Measurements from ENCODE around the gene SLC35E1. TPM values are rescaled to one million over a fixed set of nuclear protein-coding genes. Genes with fewer than 3 reads are reported as not detected.

Gene SLC35E1
- total RNA-seq, 2 experiments from 2014 or later = 42.0 to 46.0 TPM

DNA sequence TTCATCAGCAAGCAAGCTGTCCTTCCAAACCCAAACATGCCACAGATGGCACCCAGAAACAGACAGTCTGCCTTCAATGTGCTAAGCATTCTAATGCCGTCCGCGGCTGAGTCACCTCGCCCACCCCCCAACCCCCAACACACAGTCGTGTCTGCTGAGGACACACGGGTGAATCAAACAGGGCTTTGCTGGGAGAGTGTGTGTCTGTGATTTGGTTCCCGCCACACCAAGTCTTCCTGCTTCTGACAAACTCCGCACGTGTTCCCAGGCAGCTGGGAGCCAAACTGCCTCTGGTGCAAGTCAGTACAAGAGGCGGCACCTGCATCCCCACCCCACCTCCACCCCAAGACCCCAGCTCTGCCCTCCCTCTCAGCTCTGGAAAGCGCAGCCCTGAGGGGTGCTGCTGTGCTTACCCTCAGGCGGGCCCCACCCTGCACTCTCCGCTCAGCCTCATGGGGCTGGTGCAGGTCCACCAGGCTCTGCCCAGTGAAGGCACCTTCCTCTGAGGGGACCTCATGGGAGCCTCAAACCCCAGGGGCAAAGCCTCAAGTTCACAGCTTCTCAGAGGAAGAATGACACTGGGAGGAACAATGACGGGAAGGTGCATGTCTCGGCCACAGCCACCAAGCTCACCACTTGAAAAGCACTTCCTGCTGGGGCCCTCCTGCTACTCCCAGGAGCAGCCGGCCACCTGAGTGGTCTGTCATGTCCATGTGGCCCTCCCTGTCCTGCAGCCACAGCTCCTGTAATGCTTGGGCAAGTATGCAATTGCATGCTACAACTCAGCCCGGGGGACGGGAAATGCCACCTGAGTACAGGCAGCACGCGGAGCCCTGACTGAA is 15.0 kb upstream of the SLC35E1 start:
- POLR2A ChIA-PET = interaction anchor here (0.8 to 4.9 kb wide), 11 partner anchors 11 to 751 kb away, joined by 3 to 47 read pairs (median 4); partner anchors contain the start of genes C19orf44, CALR3, CHERP and MED26
- DNase-seq = peak; percentile 79
- CTCF ChIA-PET = interaction anchor here (0.7 to 1.4 kb wide), 6 partner anchors 14 to 45 kb away, joined by 3 to 6 read pairs (median 3); partner anchors contain the start of genes MED26 and SLC35E1
- peak overlapping the region; percentile 96 for H3K27ac Mint-ChIP-seq
- no peaks in the 10 kb centered on the region for H3K9me3 Mint-ChIP-seq
- H3K27me3 Mint-ChIP-seq = no peaks in the 10 kb centered on the region
- peaks cover 85% of the 10 kb centered on the region for H3K4me1 Mint-ChIP-seq (ENCODE audit: low read depth)
- intact Hi-C loops (cut with micrococcal nuclease) = loop anchor here (5.0 to 10.0 kb wide), 2 partner anchors 90 to 752 kb away; partner anchors contain the start of genes C19orf44 and CALR3
- no peaks in the 10 kb centered on the region for H3K36me3 Mint-ChIP-seq
- peak overlapping the region; percentile 83 for H3K4me3 Mint-ChIP-seq

DNA sequence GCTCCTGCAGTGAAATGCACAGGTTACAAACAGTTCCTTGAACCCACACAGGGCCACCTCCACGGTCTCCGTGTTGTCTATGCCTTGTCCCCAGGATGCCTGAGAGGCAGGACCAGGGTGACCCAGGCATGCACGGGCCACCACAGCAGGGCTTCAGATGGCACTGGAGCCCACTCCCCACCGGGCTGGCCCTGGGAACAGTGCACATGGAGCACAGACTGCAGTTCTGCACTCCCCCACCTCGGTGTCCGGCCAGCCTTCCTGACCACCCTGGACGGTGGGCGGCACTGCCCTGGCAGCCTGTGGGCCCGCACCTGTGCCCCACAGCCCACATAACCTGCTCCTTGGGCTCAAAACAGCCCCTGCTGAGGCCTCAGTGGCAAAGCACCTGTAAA is 14.3 kb upstream of the SLC35E1 start:
- H3K4me1 Mint-ChIP-seq (ENCODE audit: low read depth) = peaks cover 87% of the 10 kb centered on the region
- H3K36me3 Mint-ChIP-seq = no peaks in the 10 kb centered on the region
- no peaks in the 10 kb centered on the region for H3K27me3 Mint-ChIP-seq
- no peaks in the 10 kb centered on the region for H3K9me3 Mint-ChIP-seq
- CTCF ChIA-PET = interaction anchor here (1.4 kb wide), 1 partner anchor 21 kb away, joined by 3 read pairs; no protein-coding TSS in a partner anchor
- intact Hi-C loops (cut with micrococcal nuclease) = loop anchor here (5.0 to 10.0 kb wide), 2 partner anchors 89 to 752 kb away; partner anchors contain the start of genes C19orf44 and CALR3
- H3K4me3 Mint-ChIP-seq = peak overlapping the region; percentile 83
- POLR2A ChIA-PET = interaction anchor here (0.8 to 4.9 kb wide), 8 partner anchors 11 to 85 kb away, joined by 3 to 47 read pairs (median 5); partner anchors contain the start of genes CHERP, MED26, SLC35E1 and SMIM7
- no peak for DNase-seq
- peak overlapping the region; percentile 96 for H3K27ac Mint-ChIP-seq

DNA sequence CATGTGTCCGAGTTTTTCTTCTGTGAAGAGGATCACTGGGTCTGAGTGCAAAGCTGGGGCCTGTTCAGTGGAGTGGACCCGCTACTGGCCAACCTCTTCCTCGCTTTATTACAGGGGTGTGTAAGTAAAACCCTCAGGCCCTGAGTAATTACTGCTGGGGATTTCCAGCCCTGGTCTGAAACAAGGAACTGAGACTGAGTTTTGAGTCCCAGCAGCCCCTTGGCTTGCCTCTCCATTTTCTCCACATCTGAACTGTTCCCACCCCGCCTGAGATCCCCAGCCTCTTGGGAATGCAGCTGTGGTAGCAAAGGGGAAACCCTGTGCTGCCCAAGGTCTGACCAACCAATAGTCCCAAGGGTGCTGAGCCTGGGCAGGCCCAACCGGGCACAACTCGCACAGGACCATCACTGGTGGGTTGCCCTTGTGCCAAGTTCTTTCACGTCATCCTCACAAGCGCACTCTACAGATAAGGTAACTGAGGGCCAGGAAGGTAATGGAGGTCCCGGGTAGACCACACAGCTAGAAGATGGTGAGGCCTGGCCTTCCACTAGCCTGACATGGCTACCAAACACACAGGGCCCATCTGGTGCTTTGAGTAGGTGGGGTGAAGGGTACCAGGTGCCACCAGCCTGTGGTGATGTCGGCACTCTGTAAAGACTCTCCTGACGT is 13.7 kb upstream of the SLC35E1 start:
- POLR2A ChIA-PET = interaction anchor here (0.8 to 4.9 kb wide), 5 partner anchors 13 to 85 kb away, joined by 3 to 47 read pairs (median 6); partner anchors contain the start of genes MED26 and SLC35E1
- H3K36me3 Mint-ChIP-seq = no peaks in the 10 kb centered on the region
- CTCF ChIA-PET = interaction anchor here (1.4 to 2.5 kb wide), 2 partner anchors 13 to 22 kb away, joined by 3 to 9 read pairs; no protein-coding TSS in a partner anchor
- peak overlapping the region; percentile 96 for H3K27ac Mint-ChIP-seq
- peak overlapping the region; percentile 83 for H3K4me3 Mint-ChIP-seq
- peaks cover 92% of the 10 kb centered on the region for H3K4me1 Mint-ChIP-seq (ENCODE audit: low read depth)
- DNase-seq = peak; percentile 73
- no peaks in the 10 kb centered on the region for H3K9me3 Mint-ChIP-seq
- H3K27me3 Mint-ChIP-seq = no peaks in the 10 kb centered on the region
- intact Hi-C loops (cut with micrococcal nuclease) = loop anchor here (5.0 to 10.0 kb wide), 2 partner anchors 89 to 751 kb away; partner anchors contain the start of genes C19orf44 and CALR3

DNA sequence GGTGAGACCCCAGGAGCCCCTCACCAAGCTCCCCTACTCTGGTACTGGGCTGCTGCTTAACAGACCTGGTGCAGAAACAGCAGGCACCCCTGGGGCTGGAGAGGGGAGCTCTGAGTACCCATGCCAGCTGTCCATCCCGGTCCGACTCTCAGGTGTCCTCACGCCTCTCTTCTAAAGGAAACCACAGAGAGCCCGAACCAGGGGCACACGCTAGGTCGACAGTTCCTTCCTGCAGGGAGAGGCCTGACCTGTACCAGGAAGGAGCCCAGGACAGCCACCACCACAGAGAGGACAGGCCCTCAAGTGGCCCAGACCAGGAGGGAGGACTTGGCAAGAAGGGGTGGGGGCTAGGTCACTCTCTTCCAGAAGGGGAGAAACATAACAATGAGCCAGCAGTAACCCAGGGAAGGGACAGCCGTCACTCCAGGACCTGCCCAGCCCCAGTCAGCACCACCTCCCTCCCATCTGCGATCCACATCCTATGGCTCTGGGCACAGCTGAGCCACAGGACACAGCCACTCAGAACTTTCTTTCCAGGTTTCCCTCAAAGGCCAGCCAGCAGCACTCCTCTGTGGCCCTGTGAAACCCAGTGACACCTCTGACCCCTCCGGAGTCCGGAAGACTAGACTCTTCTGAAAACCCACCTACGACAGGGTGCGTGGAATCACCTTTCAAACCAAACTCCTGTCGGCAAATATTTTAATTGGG is 13.0 kb upstream of the SLC35E1 start:
- Mint-ChIP-seq H3K9me3 (no peaks in the 10 kb centered on the region), H3K4me3 (peak overlapping the region; percentile 83), H3K36me3 (no peaks in the 10 kb centered on the region), H3K27me3 (no peaks in the 10 kb centered on the region), H3K4me1 (ENCODE audit: low read depth) (peaks cover 94% of the 10 kb centered on the region), H3K27ac (peak overlapping the region; percentile 96)
- ChIA-PET POLR2A (interaction anchor here (0.7 to 4.9 kb wide), 11 partner anchors 9 to 120 kb away, joined by 3 to 47 read pairs (median 4); partner anchors contain the start of genes C19orf44, CALR3, CHERP and MED26), CTCF (interaction anchor here (1.0 to 2.5 kb wide), 2 partner anchors 12 to 42 kb away, joined by 3 to 9 read pairs; no protein-coding TSS in a partner anchor)
- intact Hi-C loops (cut with micrococcal nuclease) = loop anchor here (5.0 to 10.0 kb wide), 2 partner anchors 88 to 750 kb away; partner anchors contain the start of genes C19orf44 and CALR3
- DNase-seq = peak; percentile 38

DNA sequence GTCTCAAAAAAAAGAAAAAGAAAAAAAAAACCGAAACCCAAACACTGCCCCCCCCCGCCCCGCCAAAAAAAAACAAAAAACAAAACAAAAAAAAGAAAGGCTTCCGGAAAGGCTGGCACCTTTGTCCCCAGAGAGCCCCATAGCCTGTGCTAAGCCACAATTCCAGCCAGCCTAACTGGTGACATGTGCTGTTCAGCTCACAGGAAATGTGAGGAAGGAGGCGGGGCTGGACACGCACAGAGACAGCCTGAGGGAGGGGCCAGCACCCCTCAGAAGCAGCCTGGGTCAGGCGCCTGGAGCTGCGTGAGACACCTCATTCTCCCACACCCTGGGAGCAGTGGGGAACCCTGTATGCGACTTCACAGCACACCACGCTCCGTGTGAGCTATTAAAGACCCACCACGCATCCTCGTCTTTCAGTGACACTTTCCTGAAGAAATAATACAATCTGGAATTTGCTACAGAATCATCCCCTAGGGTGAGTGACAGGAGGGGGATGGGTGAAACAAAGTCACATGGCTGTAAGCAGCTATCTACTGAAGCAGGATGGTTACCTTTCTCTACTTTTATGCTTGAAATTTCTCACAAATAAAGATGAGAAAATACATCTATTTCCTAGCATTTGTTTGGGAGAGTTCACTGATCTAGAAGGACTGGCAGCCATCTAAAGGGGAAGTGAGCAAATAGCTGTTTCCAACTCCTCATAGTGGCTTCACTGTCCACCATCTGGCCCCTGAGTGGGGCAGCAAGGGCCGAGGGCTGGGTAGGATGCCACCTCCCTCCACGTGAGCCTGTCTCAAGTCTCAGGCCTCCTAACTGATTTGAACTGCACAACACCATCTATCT is 12.3 kb upstream of the SLC35E1 start:
- H3K27ac Mint-ChIP-seq = peak overlapping the region; percentile 96
- intact Hi-C loops (cut with micrococcal nuclease) = loop anchor here (1.0 to 10.0 kb wide), 7 partner anchors 10 to 750 kb away; partner anchors contain the start of genes C19orf44, CALR3, CHERP and MED26
- peaks cover 92% of the 10 kb centered on the region for H3K4me1 Mint-ChIP-seq (ENCODE audit: low read depth)
- peak; percentile 95 for DNase-seq
- H3K27me3 Mint-ChIP-seq = no peaks in the 10 kb centered on the region
- H3K4me3 Mint-ChIP-seq = peak overlapping the region; percentile 83
- H3K9me3 Mint-ChIP-seq = no peaks in the 10 kb centered on the region
- CTCF ChIA-PET = interaction anchor here (1.0 to 2.5 kb wide), 2 partner anchors 11 to 41 kb away, joined by 3 to 9 read pairs; no protein-coding TSS in a partner anchor
- POLR2A ChIA-PET = interaction anchor here (0.7 to 4.9 kb wide), 12 partner anchors 9 to 120 kb away, joined by 3 to 47 read pairs (median 4); partner anchors contain the start of genes C19orf44, CALR3, CHERP and MED26
- H3K36me3 Mint-ChIP-seq = peaks cover 4% of the 10 kb centered on the region

DNA sequence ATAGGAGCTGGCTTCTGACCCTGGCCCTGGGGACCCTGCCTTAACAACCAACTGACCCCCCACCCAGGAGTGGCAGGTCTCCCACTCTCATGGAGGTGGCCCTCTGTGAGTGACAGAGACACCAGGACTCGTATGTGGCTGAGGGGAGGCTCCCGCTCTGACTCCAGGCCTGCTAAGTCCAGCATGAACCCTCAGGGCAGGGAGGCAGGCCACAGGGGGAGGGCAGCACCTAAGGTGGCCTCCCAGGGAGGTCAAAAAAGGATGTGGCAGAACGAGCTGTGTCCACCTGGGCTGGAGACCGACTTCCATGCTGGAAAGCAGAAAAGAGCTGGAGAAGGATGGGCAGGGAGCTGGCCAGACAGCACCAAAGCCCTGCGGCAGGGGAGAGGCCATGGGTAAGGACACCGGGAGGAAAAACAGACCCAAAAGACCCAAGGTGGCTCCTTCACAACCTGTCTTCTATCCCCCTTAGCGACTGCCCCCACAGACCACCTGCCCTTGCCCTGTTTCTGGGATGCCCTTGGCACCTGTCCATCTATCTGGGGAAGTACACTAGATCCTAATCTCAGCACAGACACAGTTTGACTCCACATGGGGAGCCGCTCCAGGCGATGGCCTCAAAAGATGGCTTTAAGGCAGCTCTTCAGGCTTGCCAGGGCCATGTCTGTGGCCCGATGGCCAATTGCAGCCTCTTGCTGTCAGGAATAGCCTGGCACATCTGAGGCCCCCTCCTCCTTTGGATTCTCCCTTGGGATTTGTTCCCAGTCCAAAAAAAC is 10.5 kb upstream of the SLC35E1 start:
- ChIA-PET CTCF (no interaction called here), POLR2A (interaction anchor here (1.5 kb wide), 1 partner anchor 10 kb away, joined by 6 read pairs; no protein-coding TSS in a partner anchor)
- no peak for DNase-seq
- H3K4me3 Mint-ChIP-seq = no peak overlapping the region
- H3K4me1 Mint-ChIP-seq (ENCODE audit: low read depth) = peaks cover 78% of the 10 kb centered on the region
- H3K27me3 Mint-ChIP-seq = no peaks in the 10 kb centered on the region
- peaks cover 11% of the 10 kb centered on the region for H3K36me3 Mint-ChIP-seq
- H3K9me3 Mint-ChIP-seq = no peaks in the 10 kb centered on the region
- peak overlapping the region; percentile 96 for H3K27ac Mint-ChIP-seq
- intact Hi-C loops (cut with micrococcal nuclease) = loop anchor here (10.0 kb wide), 1 partner anchor 748 kb away; no protein-coding TSS in a partner anchor

DNA sequence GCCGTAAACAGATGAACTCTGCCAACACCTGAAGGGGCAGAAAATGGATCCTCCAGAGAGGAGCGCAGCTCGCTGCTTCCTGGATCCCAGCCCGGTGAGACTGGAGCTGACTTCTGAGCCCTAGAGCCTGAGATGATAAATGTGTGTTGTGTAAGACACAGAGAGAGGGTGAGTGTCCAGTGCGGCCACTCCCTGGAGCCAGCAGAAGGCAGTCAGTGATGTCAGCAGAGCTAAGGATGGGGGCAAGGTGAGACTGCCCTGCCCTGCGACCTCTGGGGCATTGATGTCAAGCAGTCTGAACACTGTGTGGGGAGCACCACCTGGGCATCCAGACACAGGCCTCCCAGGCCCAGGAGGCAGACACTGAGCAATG is 9.7 kb upstream of the SLC35E1 start:
- ChIA-PET POLR2A (interaction anchor here (1.5 kb wide), 1 partner anchor 9 kb away, joined by 6 read pairs; no protein-coding TSS in a partner anchor), CTCF (no interaction called here)
- Mint-ChIP-seq H3K27ac (peak overlapping the region; percentile 55), H3K4me1 (ENCODE audit: low read depth) (peaks cover 73% of the 10 kb centered on the region), H3K9me3 (no peaks in the 10 kb centered on the region), H3K27me3 (no peaks in the 10 kb centered on the region), H3K36me3 (peaks cover 11% of the 10 kb centered on the region), H3K4me3 (no peak overlapping the region)
- intact Hi-C loops (cut with micrococcal nuclease) = loop anchor here (10.0 kb wide), 1 partner anchor 747 kb away; no protein-coding TSS in a partner anchor
- DNase-seq = no peak

DNA sequence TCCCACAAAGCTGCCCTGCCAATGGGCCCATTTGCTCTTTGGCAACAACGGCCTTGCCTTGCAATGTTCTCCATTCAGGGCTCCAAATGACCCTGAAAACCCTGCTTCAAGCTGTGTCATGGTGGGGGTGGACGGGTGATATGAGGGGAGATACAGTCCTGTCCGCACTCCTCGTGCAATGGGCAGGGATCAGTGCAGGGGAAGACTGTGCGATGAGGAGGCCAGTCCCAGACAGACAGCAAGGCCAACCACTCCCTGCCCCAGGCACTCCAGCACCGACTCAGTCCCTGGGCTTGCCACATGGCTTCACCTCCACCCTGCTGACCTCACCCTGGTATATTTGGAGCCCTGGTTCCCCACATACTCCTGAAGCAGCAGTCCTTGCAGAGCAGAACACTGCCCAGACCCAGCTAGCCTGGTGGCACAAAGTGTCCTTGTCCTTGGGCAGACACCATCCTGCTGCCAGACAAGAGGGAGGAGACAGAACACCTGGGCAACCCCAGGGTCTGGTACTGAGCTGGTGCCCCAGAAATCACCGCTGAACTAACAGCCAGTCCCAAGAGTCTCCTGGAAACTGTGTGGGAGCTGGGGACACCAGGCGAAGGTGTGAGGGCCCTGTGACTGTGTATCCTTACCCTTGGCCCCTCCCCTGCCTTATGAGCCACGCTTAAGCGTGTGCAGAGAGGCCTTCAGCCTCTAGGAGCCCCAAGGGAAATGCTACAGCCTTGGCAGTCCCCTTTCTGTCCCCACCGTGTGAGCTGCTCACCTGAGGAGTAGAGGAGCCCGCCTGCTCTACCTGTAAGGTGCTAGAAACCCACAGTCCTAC is 9.1 kb upstream of the SLC35E1 start:
- intact Hi-C loops (cut with micrococcal nuclease) = loop anchor here (10.0 kb wide), 1 partner anchor 747 kb away; no protein-coding TSS in a partner anchor
- ChIA-PET CTCF (no interaction called here), POLR2A (interaction anchor here (1.5 kb wide), 1 partner anchor 8 kb away, joined by 6 read pairs; no protein-coding TSS in a partner anchor)
- DNase-seq = no peak
- H3K27me3 Mint-ChIP-seq = no peaks in the 10 kb centered on the region
- H3K4me3 Mint-ChIP-seq = no peak overlapping the region
- peaks cover 13% of the 10 kb centered on the region for H3K36me3 Mint-ChIP-seq
- peak overlapping the region; percentile 55 for H3K27ac Mint-ChIP-seq
- H3K9me3 Mint-ChIP-seq = no peaks in the 10 kb centered on the region
- H3K4me1 Mint-ChIP-seq (ENCODE audit: low read depth) = peaks cover 69% of the 10 kb centered on the region

DNA sequence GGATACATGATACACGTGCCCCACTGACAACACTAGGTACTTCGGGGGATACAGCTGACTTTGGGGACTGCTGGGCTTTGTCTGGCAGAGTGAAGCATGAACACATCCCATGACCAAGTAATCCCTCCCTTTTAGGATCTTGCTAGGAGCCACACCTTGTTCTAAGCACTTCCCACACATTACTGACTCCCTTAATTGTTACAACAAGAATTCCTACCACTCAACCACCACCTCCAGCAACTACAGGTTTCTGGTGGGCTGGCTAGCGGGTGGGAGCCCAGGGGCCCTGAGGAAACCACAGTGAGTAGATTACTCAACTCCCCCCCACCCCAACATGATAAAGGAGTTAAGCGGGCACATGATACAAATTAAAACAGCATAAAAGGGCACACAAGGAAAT is 7.2 kb upstream of the SLC35E1 start:
- CTCF ChIA-PET = no interaction called here
- Mint-ChIP-seq H3K27ac (peak overlapping the region; percentile 71), H3K9me3 (no peaks in the 10 kb centered on the region), H3K4me3 (no peak overlapping the region), H3K36me3 (peaks cover 25% of the 10 kb centered on the region), H3K27me3 (no peaks in the 10 kb centered on the region), H3K4me1 (ENCODE audit: low read depth) (peaks cover 58% of the 10 kb centered on the region)
- POLR2A ChIA-PET = no interaction called here
- no peak for DNase-seq
- intact Hi-C loops (cut with micrococcal nuclease) = no loop called here

Data from activated CD4-positive, alpha-beta memory T cell treated with anti-CD3 and anti-CD28 coated beads for 36 hours (primary cell).